Limb (tissue), 2 donors: ENCODE data around the gene DYNC1H1.
"Not testable (repeated sequence)": the region's sequence is repeated elsewhere in the genome, so short reads cannot be mapped to it uniquely, and the experiment has no call there.

ENCODE experiments used
- DNase-seq, 2 donors: peaks; one replicate each; pipeline ENCODE4 v3.0.0-alpha.2; 2016; ENCODE audit errors: extremely low spot score in 2 of 2

DYNC1H1 gene

GRCh38 chr14:101963656-101964296 lies 597 bp upstream of the DYNC1H1 start:
- no peak for DNase-seq

- DNase-seq = peak; percentile 44 to 78
Observed at GRCh38 chr14:101965181-101965544, 790 bp downstream of the DYNC1H1 start.

- DNase-seq = no peak
Observed at GRCh38 chr14:101965770-101966722, 1.7 kb downstream of the DYNC1H1 start.

- no peak for DNase-seq
Observed at GRCh38 chr14:101966742-101967141, 2.4 kb downstream of the DYNC1H1 start.

GRCh38 chr14:101968186-101968585 lies 3.8 kb downstream of the DYNC1H1 start:
- no peak for DNase-seq

- no peak for DNase-seq
Observed at GRCh38 chr14:101969481-101969880, 5.1 kb downstream of the DYNC1H1 start.

GRCh38 chr14:101970830-101971400 lies 6.5 kb downstream of the DYNC1H1 start:
- no peak for DNase-seq

- DNase-seq = not testable (repeated sequence)
Observed at GRCh38 chr14:101971458-101971857, 7.1 kb downstream of the DYNC1H1 start.

- DNase-seq = peak in 1 of 2 donors; percentile 52
Observed at GRCh38 chr14:101972126-101972866, 7.9 kb downstream of the DYNC1H1 start.

- no peak for DNase-seq
Observed at GRCh38 chr14:101973356-101973755, 9.0 kb downstream of the DYNC1H1 start.

- no peak for DNase-seq
Observed at GRCh38 chr14:101975231-101975630, 10.9 kb downstream of the DYNC1H1 start.

- no peak for DNase-seq
Observed at GRCh38 chr14:101977311-101978071, 13.1 kb downstream of the DYNC1H1 start.

- DNase-seq = no peak
Observed at GRCh38 chr14:101979666-101980065, 15.3 kb downstream of the DYNC1H1 start.

GRCh38 chr14:101980251-101980650 lies 15.9 kb downstream of the DYNC1H1 start:
- DNase-seq = no peak

GRCh38 chr14:101980700-101981099 lies 16.3 kb downstream of the DYNC1H1 start:
- no peak for DNase-seq

GRCh38 chr14:101982621-101983020 lies 18.2 kb downstream of the DYNC1H1 start:
- DNase-seq = no peak

- not testable (repeated sequence) for DNase-seq
Observed at GRCh38 chr14:101984831-101985230, 20.5 kb downstream of the DYNC1H1 start.

- DNase-seq = no peak
Observed at GRCh38 chr14:101985957-101986356, 21.6 kb downstream of the DYNC1H1 start.

- DNase-seq = no peak
Observed at GRCh38 chr14:101986953-101987352, 22.6 kb downstream of the DYNC1H1 start.

- no peak for DNase-seq
Observed at GRCh38 chr14:101988377-101988776, 24.0 kb downstream of the DYNC1H1 start.

- no peak for DNase-seq
Observed at GRCh38 chr14:101991352-101991751, 27.0 kb downstream of the DYNC1H1 start.
